Measurements from ENCODE around the gene AMFR.
A peak's percentile ranks its signal among the peaks of the same experiment; 100 is the strongest.

Gene AMFR

GRCh38 chr16:56328276-56329022 is 96.9 kb downstream of the AMFR start:
- DNase-seq: no peak

- DNase-seq: no peak
Measured at GRCh38 chr16:56327929-56328258, 97.5 kb downstream of the AMFR start.

GRCh38 chr16:56327071-56327928 is 98.0 kb downstream of the AMFR start:
- DNase-seq: no peak

GRCh38 chr16:56325956-56326355 is 99.4 kb downstream of the AMFR start:
- no peak for DNase-seq

- no peak for DNase-seq
Measured at GRCh38 chr16:56324406-56324805, 100.9 kb downstream of the AMFR start.

- no peak for DNase-seq
Measured at GRCh38 chr16:56321571-56321970, 103.8 kb downstream of the AMFR start.

GRCh38 chr16:56320811-56321558 is 104.4 kb downstream of the AMFR start:
- no peak for DNase-seq

GRCh38 chr16:56320056-56320455 is 105.3 kb downstream of the AMFR start:
- DNase-seq: no peak

- no peak for DNase-seq
Measured at GRCh38 chr16:56319376-56319775, 106.0 kb downstream of the AMFR start.

- DNase-seq: no peak
Measured at GRCh38 chr16:56318827-56319140, 106.6 kb downstream of the AMFR start.

GRCh38 chr16:56317998-56318826 is 107.1 kb downstream of the AMFR start:
- DNase-seq: peak; percentile 76

GRCh38 chr16:56316545-56316944 is 108.8 kb downstream of the AMFR start:
- DNase-seq: no peak

- no peak for DNase-seq
Measured at GRCh38 chr16:56315955-56316354, 109.4 kb downstream of the AMFR start.

- peak; percentile 15 for DNase-seq
Measured at GRCh38 chr16:56314244-56314850, 111.0 kb downstream of the AMFR start.

- no peak for DNase-seq
Measured at GRCh38 chr16:56312556-56312955, 112.8 kb downstream of the AMFR start.

- DNase-seq: no peak
Measured at GRCh38 chr16:56312028-56312300, 113.4 kb downstream of the AMFR start.

Measured in OCI-M1 (cell line).